SU-DHL-6 (cell line): ENCODE data around the gene SDC3.

ENCODE experiments used
- CTCF ChIP-seq: fragments of 200-600 bp; sonication (generic); IDR thresholded peaks from one replicate; pipeline ENCODE4 v1.5.1; 2017; ENCODE audit warnings: antibody characterized with exemption, mild to moderate bottlenecking, low read length, moderate library complexity; ENCODE audit not compliant: insufficient read depth, poor library complexity, severe bottlenecking
- EZH2phosphoT487 ChIP-seq: fragments of 200-600 bp; sonication (generic), shearing (Covaris generic); conservative IDR thresholded peaks from 2 replicates; pipeline ENCODE4 v1.6.1; 2018; ENCODE audit warnings: mild to moderate bottlenecking, antibody characterized with exemption, low read length, moderate library complexity, mixed read lengths

GRCh38 chr1:30852026-30852425, 56.5 kb downstream of the SDC3 start:
- TF ChIP-seq CTCF, result no peak
- no peak for TF ChIP-seq EZH2phosphoT487
